Stimulated activated CD4-positive, alpha-beta T cell treated with anti-CD3 and anti-CD28 coated beads, Interleukin-1b, Interleukin-23, amount 100 ng/mL, for 4 hours (primary cell): ENCODE results near the gene CDS2.

Source experiments
- DNase-seq, 2 donors: peaks; one replicate each; pipeline ENCODE4 v3.0.0-alpha.2; 2020; ENCODE audit warnings: low read depth in 2 of 2

Gene CDS2

DNA sequence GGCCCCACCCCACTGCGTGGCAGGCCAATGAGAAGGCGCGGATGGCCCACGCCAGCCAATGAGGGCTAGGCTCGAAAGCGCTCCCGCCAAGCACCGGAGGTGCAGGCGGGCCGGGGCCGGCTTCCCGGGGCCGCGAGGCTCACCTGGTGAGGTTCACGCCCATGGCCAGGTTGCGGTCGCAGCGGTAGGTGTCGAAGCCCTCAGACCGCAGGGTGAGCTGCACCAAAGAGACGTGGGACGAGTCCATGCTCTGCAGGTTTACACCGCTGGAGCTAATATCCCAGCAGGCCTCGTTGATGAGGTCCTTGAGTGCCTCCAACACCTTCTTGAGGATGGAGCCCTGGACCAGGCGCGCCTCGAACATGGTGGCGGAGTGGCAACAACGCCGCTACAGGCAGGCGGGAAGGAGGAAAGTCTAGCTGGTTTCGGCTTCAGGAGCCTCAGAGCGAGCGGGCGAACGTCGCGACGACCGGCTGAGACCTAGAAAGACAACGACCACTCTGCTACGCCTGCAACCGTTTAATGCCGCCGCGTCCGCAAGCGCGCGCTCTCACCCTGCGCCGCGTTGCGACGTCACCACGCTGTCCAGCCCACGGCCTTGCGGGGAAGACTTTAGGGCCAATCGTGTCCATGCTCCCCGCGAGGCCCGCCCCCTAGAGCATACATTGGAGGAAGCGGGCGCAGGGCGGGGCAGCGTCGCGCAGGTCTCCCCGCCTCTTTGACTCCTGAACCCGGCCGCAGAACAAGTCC lies 7.2 kb upstream of the CDS2 start, which contains the start of gene PCNA:
PCNA (minus strand) TSS at position 524 of the 750 bp plus-strand sequence; CDS start at position 364, 160 bp downstream.
- DNase-seq = peak; percentile 88 to 93

DNA sequence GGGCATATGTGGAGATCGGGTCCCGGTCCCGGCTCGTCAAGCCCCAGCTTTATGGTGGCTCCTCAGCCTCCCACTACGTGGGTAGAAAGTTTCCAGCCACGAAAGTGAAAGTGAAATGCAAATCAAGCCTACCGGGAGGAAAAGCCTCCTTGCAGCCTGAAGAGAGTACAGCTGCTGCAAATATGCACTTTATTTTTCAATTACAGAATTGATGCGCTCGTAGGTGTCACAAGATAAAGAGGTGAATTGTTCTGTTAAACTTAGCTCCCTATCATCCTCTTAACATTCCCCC lies 6.7 kb upstream of the CDS2 start:
- DNase-seq = no peak

DNA sequence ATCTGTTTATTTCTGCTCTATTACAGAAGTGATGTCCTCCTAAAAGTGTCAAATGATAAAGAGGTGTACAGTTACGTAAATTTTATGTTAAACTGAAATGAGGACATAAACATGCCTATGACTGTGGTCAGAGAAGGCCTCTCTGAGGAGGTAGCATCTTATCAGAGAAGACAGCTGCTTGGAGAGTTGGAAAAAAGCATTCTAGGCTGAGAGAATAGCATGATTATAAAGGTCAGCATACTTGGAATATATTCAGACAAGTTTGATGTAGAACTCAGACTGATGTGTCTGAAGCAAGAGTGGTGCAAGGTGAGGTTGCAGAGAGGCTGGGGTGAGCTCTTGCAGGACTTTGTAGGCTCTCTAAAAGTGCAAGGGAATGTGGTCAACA lies 3.9 kb upstream of the CDS2 start:
- DNase-seq = no peak

GRCh38 chr20:5127204-5127858 lies 523 bp downstream of the CDS2 start:
- peak; percentile 38 to 40 for DNase-seq

DNA sequence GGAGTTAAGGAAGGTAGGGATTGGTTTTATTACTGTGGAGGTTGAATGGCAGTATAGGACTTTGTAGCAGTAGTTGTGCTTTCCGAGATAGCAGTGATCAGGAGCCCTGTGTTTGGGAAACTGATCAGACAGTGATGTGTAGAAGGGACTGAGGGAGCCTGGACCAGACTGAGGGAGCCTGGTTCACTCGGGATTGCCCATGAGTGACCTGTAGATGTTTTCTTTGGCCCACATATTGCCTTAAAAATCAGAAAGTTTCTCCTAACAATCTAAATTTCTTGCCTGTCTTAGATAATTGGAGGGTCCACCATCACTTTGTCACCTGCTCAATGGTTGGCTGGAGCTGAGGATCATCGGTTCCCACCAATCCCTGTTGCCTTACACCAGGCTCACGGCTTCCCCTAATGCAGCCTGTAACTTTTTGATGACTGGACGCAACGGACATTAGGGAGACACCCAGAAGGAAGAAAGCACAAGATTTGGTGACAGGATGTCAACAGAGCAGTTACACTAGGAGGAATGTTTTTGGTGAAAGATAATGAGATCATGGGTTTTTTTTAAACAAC lies 1.1 kb downstream of the CDS2 start:
- no peak for DNase-seq

DNA sequence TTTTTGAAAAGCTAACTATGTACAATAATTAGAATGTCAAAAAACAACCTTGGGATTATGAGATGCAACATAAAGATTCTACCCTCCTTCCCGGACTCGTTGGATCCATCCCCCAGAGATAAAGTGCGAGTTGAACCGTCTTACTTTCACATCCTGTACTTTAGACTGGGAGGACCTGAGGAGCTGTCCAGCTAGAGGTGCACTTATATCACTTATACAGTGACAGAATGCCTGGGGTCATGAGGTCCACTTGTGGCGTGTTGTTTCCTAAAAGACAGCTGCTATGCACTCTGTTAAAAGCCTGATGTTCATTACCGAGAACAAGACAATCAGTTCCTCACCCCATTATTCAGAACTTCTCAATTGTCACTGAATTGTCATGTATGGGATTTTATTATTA lies 2.1 kb downstream of the CDS2 start:
- no peak for DNase-seq

GRCh38 chr20:5131502-5131901 lies 4.7 kb downstream of the CDS2 start:
- DNase-seq = no peak

DNA sequence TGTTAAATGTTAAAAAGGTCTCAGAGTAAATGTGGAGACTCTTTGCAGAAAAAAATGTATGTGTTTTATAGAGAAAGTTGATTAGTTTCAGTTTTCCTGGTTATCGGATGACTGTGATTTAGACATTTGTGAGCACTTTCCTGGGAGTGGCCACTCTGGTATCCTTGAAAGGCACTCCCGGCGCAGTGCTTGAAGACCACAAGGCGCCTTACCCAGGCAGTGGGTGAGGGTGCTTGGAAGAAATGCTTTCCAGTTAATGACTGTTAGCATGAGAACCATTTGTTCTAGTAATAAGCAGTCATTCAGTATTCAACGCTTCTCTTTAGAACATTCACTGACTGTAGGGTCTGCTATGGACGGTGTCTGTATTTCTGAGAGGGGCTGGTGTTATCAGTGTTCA lies 7.2 kb downstream of the CDS2 start:
- DNase-seq = no peak

GRCh38 chr20:5135363-5136012 lies 8.7 kb downstream of the CDS2 start:
- no peak for DNase-seq

GRCh38 chr20:5136096-5136495 lies 9.3 kb downstream of the CDS2 start:
- no peak for DNase-seq

- no peak for DNase-seq
Observed at GRCh38 chr20:5140195-5140594, 13.4 kb downstream of the CDS2 start.

DNA sequence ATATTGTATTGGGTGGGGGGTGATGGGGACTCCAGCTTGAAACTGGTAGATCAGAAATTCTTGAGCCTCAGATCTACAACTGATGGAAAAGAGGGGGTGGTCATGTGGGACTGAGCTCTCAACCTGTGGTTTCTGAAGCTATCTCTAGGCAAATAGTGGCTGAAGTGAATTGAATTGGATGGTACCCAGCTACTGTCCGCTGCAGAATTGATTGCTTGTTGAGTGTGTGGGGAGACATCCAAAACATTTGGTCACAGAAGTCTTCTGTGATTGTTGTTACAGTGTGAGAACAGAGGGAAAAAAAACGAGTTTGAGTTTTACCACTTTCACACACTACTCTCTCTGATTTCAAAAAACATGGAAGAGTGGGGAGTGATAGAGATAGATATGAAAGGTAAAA lies 14.8 kb downstream of the CDS2 start:
- no peak for DNase-seq

DNA sequence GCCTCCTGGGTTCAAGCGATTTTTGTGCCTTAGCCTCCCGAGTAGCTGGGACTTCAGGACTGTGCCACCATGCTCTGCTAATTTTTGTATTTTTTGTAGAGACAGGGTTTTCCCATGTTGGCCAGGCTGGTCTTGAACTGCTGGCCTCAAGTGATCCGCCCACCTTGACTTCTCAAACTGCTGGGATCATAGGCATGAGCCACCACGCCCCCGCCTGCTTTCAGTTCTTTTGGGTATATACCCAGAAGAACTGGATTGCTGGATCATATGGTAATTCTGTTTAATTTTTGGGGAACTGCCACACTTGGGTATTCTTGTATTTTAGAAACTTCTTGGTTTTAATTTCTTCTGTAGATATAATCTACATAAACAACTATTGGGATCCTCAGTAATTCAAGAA lies 17.0 kb downstream of the CDS2 start:
- DNase-seq = no peak

- no peak for DNase-seq
Observed at GRCh38 chr20:5145365-5146098, 18.7 kb downstream of the CDS2 start.

- no peak for DNase-seq
Observed at GRCh38 chr20:5146099-5146668, 19.4 kb downstream of the CDS2 start.

GRCh38 chr20:5146871-5147592 lies 20.2 kb downstream of the CDS2 start:
- no peak for DNase-seq

DNA sequence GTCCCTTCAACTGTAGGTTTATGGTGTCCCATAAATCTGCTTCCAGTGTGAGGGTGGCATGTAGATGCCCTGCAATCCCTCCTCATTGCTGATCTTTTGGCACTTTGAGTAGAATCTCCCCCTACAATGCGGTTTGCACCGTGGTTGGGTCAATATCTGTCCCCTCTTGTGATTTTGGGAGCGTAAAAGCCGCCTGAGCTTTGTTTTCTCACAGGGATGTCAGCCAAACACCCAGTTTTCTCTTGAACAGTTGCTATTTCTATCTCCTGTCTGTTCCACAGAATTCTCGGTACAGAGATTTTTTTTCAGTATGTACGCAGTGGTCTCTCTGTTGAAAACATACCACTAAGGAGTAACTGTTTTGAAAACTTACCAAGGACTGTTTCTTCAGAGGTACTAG lies 21.8 kb downstream of the CDS2 start:
- DNase-seq = no peak

DNA sequence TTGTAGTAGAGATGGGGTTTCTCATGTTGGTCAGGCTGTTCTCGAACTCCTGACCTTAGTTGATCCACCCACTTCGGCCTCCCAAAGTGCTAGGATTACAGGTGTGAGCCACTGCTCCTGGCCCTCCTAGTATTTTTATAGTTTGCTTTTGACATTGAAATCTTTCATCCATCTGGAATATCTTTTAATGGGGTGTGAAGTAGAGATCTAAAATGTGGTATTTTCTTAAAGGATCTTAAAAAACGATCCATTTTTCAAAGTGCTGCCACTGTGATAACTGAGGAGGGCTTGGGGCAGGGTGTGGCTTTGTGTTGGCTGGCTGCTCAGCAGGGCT lies 23.1 kb downstream of the CDS2 start:
- no peak for DNase-seq

DNA sequence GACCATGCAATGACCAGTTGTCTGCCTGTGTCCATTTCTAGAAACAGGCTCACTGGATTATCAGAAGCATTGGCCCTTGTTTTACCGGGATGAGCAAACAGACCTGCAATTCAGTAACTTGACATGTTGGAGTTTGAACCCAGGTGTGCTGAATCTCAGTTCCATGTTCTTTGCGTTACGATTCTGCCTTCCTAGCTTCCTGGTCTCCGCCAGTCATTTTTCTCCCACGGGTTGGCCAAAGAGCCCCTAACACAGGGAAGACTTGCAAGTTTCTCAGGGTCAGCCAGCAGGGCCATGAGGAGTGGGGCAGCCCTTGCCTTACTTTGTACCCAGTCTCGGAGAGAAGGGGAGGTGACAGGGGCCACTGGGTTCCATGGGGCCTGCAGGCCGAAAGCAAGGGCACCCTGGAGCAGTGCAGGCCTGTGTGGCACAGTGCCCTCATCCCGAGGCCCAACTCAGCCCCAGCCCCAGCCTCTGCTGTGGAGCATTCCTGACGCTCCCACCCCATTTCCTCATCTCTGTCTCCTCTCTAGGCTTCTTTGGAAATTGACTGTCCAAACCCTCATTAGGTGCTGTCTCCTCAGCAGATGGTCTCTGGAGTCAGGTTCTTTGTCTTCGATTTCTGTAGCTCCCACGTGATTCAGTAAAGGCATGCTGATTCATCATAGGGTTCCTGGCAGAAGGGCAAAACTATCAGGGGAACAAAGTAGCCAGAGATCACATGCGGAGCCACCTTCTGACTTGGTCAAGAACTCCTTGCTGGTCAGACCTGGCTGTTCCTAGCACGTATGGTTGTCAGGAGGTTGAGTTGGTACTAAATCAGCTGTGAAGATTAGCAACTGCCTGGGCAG lies 23.6 kb downstream of the CDS2 start:
- no peak for DNase-seq

DNA sequence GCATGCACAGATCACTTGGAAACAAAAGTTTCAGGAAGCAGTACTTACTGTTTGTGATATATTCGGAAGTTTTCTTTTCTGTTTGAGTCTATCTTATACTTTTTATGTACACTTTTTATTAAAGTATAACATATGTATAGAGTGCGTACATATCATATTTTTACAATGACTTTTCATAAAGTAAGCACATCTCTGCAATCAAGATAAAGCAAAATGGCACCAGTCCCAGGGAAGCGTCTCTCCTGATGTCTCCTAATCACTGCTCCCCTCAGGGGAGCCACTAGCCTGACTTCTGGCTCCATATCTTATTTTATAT lies 26.3 kb downstream of the CDS2 start:
- DNase-seq = no peak
